Neural cell (in vitro differentiated cells): ENCODE data around the gene DLG2. TPM values are rescaled to one million over a fixed set of nuclear protein-coding genes. Genes with fewer than 3 reads are reported as not detected.

Source experiments
- H2AFZ ChIP-seq: fragments of 200-600, 300-800 bp; sonication (generic), shearing (Covaris generic); 2 replicates; pipeline ENCODE4 v1.6.0; 2014; ENCODE audit warnings: low read depth, mild to moderate bottlenecking, antibody characterized with exemption, low read length, moderate library complexity
- H3F3A ChIP-seq: fragments of 200-600 bp; shearing (Covaris generic); 2 replicates; pipeline ENCODE4 v1.6.1; 2016; ENCODE audit warnings: mild to moderate bottlenecking, moderate library complexity, mixed read lengths, antibody characterized with exemption, low read length; ENCODE audit not compliant: insufficient read depth, poor library complexity, severe bottlenecking
- H3K27ac ChIP-seq: fragments of 200-600, 300-800 bp; sonication (generic), shearing (Covaris generic); 2 replicates; pipeline ENCODE4 v1.5.1; 2014; ENCODE audit warnings: mild to moderate bottlenecking, low read length, moderate library complexity
- H3K27me3 ChIP-seq: fragments of 300-800, 200-600 bp; sonication (generic), shearing (Covaris generic); 2 replicates; pipeline ENCODE4 v1.6.0; 2014; ENCODE audit warnings: mild to moderate bottlenecking, low read depth, low read length, moderate library complexity; ENCODE audit not compliant: insufficient read depth
- H3K36me3 ChIP-seq: fragments of 300-800, 200-600 bp; sonication (generic), shearing (Covaris generic); 2 replicates; pipeline ENCODE4 v1.5.1; 2014; ENCODE audit warnings: mild to moderate bottlenecking, antibody characterized with exemption, low read length, moderate library complexity; ENCODE audit not compliant: insufficient read depth
- H3K4me2 ChIP-seq: fragments of 300-800, 200-600 bp; sonication (generic), shearing (Covaris generic); 2 replicates; pipeline ENCODE4 v1.6.0; 2014; ENCODE audit warnings: mild to moderate bottlenecking, low read length
- H3K4me3 ChIP-seq: fragments of 300-800, 200-600 bp; sonication (generic), shearing (Covaris generic); 2 replicates; pipeline ENCODE4 v1.5.1; 2014; ENCODE audit warnings: mild to moderate bottlenecking, low read length, moderate library complexity
- H3K79me2 ChIP-seq: fragments of 200-600 bp; shearing (Covaris generic); replicated peaks from 2 replicates; pipeline ENCODE4 v1.6.0; 2014; ENCODE audit warnings: mild to moderate bottlenecking, low read length, moderate library complexity; ENCODE audit not compliant: insufficient read depth
- H3K9ac ChIP-seq: fragments of 300-800, 200-600 bp; sonication (generic), shearing (Covaris generic); 2 replicates; pipeline ENCODE4 v1.6.1; 2016; ENCODE audit warnings: mild to moderate bottlenecking, low read length, mixed read lengths
- H3K9me2 ChIP-seq: fragments of 200-600 bp; shearing (Covaris generic); 2 replicates; pipeline ENCODE4 v1.6.1; 2016; ENCODE audit warnings: mild to moderate bottlenecking, low read length, mixed read lengths; ENCODE audit not compliant: insufficient read depth
- H3K9me3 ChIP-seq: fragments of 200-600, 300-800 bp; sonication (generic), shearing (Covaris generic); 2 replicates; pipeline ENCODE4 v1.6.1; 2016; ENCODE audit warnings: mild to moderate bottlenecking, mixed run types, low read length, moderate library complexity, mixed read lengths
- H4K20me1 ChIP-seq: fragments of 200-600 bp; shearing (Covaris generic); 2 replicates; pipeline ENCODE4 v1.6.1; 2016; ENCODE audit warnings: mild to moderate bottlenecking, mixed run types; ENCODE audit not compliant: insufficient read depth
- EP300 ChIP-seq: fragments of 450-650 bp; conservative IDR thresholded peaks from 2 replicates; pipeline ENCODE4 v1.6.1; 2014; ENCODE audit warnings: antibody characterized with exemption, mild to moderate bottlenecking, moderate library complexity; ENCODE audit not compliant: poor library complexity, severe bottlenecking
- EZH2 ChIP-seq: fragments of 200-600, 300-800 bp; shearing (Covaris generic), sonication (generic); IDR thresholded peaks from 2 replicates; pipeline ENCODE4 v1.6.1; 2014; ENCODE audit warnings: antibody characterized with exemption, low read length, borderline replicate concordance, mild to moderate bottlenecking; ENCODE audit not compliant: insufficient read depth, poor library complexity, severe bottlenecking
- MXI1 ChIP-seq: fragments of 450-650 bp; conservative IDR thresholded peaks from 2 replicates; pipeline ENCODE4 v1.6.1; 2014; ENCODE audit warnings: antibody characterized with exemption, mild to moderate bottlenecking; ENCODE audit not compliant: poor library complexity, severe bottlenecking
- POLR2AphosphoS5 ChIP-seq: IDR thresholded peaks from 2 replicates; pipeline ENCODE4 v1.6.1; 2012
- RAD21 ChIP-seq: fragments of 450-650 bp; conservative IDR thresholded peaks from 2 replicates; pipeline ENCODE4 v1.6.1; 2014; ENCODE audit warnings: antibody characterized with exemption, mild to moderate bottlenecking, moderate library complexity
- SMC3 ChIP-seq: fragments of 450-650 bp; conservative IDR thresholded peaks from 2 replicates; pipeline ENCODE4 v1.6.1; 2014; ENCODE audit warnings: antibody characterized with exemption, mild to moderate bottlenecking, moderate library complexity; ENCODE audit not compliant: poor library complexity
- TAF1 ChIP-seq: IDR thresholded peaks from 2 replicates; pipeline ENCODE4 v1.6.1; 2012; ENCODE audit warnings: low read depth
- polyA plus RNA-seq: library from polyadenylated mRNA; depleted of rRNA; stranded (reverse); fragments of >200 nt; gene quantifications from 2 replicates; pipeline ENCODE4 v1.2.3, GENCODE V29; 2014
- TF ChIP-seq, protein P1 (sequence below): IDR thresholded peaks from 2 replicates; pipeline ENCODE4 v1.6.1; 2012; ENCODE audit warnings: borderline replicate concordance
- TF ChIP-seq, protein P2 (sequence below): fragments of 450-650 bp; IDR thresholded peaks from 2 replicates; pipeline ENCODE4 v1.5.1; 2014; ENCODE audit warnings: antibody characterized with exemption, mild to moderate bottlenecking, moderate library complexity; ENCODE audit not compliant: poor library complexity, severe bottlenecking

The DLG2 gene
- polyA plus RNA-seq, 1 donor from 2014 or later, result 179 TPM

DNA sequence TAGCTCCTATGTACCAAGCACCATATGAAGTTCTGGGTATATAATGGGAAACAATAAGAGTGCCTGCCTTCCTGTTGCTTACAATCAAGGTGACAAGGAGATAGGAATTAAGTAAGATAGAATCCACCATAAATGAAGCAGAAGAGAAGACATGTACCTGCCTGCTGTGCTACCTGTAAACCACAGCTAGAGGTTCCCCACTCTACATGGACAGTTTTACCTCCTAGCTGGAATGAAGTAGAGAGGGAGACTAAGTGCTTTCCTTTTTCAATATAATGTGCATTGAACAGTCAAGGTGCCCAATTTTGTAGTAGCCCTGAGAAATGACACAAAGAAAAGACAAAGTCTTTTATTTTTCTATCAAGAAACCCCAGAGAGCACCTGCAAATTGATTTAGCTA lies 984.6 kb downstream of the DLG2 start:
- Histone ChIP-seq H3K36me3 (no peaks in the 10 kb centered on the region), H3K9me2 (no peaks in the 10 kb centered on the region), H2AFZ (no peak overlapping the region), H3K4me3 (no peak overlapping the region), H3K27me3 (no peaks in the 10 kb centered on the region), H3K4me2 (no peak overlapping the region), H3F3A (no peaks in the 10 kb centered on the region), H3K79me2 (no peaks in the 10 kb centered on the region), H3K27ac (no peak overlapping the region), H3K9ac (no peak overlapping the region), H3K9me3 (no peaks in the 10 kb centered on the region), H4K20me1 (no peaks in the 10 kb centered on the region)
- TF ChIP-seq, protein P1, sequence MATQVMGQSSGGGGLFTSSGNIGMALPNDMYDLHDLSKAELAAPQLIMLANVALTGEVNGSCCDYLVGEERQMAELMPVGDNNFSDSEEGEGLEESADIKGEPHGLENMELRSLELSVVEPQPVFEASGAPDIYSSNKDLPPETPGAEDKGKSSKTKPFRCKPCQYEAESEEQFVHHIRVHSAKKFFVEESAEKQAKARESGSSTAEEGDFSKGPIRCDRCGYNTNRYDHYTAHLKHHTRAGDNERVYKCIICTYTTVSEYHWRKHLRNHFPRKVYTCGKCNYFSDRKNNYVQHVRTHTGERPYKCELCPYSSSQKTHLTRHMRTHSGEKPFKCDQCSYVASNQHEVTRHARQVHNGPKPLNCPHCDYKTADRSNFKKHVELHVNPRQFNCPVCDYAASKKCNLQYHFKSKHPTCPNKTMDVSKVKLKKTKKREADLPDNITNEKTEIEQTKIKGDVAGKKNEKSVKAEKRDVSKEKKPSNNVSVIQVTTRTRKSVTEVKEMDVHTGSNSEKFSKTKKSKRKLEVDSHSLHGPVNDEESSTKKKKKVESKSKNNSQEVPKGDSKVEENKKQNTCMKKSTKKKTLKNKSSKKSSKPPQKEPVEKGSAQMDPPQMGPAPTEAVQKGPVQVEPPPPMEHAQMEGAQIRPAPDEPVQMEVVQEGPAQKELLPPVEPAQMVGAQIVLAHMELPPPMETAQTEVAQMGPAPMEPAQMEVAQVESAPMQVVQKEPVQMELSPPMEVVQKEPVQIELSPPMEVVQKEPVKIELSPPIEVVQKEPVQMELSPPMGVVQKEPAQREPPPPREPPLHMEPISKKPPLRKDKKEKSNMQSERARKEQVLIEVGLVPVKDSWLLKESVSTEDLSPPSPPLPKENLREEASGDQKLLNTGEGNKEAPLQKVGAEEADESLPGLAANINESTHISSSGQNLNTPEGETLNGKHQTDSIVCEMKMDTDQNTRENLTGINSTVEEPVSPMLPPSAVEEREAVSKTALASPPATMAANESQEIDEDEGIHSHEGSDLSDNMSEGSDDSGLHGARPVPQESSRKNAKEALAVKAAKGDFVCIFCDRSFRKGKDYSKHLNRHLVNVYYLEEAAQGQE, result no peak
- TF ChIP-seq, protein P2, sequence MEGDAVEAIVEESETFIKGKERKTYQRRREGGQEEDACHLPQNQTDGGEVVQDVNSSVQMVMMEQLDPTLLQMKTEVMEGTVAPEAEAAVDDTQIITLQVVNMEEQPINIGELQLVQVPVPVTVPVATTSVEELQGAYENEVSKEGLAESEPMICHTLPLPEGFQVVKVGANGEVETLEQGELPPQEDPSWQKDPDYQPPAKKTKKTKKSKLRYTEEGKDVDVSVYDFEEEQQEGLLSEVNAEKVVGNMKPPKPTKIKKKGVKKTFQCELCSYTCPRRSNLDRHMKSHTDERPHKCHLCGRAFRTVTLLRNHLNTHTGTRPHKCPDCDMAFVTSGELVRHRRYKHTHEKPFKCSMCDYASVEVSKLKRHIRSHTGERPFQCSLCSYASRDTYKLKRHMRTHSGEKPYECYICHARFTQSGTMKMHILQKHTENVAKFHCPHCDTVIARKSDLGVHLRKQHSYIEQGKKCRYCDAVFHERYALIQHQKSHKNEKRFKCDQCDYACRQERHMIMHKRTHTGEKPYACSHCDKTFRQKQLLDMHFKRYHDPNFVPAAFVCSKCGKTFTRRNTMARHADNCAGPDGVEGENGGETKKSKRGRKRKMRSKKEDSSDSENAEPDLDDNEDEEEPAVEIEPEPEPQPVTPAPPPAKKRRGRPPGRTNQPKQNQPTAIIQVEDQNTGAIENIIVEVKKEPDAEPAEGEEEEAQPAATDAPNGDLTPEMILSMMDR, result no peak
- TF ChIP-seq SMC3 (no peak), EZH2 (no peak), TAF1 (no peak), RAD21 (no peak), MXI1 (no peak), POLR2AphosphoS5 (no peak)

GRCh38 chr11:84634309-84634708 lies 992.8 kb downstream of the DLG2 start:
- Histone ChIP-seq H3K4me3 (no peak overlapping the region), H3K27ac (no peak overlapping the region), H3K27me3 (no peaks in the 10 kb centered on the region), H2AFZ (no peak overlapping the region), H3K9me3 (no peaks in the 10 kb centered on the region), H3F3A (no peaks in the 10 kb centered on the region), H3K4me2 (no peak overlapping the region), H3K9ac (no peak overlapping the region), H4K20me1 (no peaks in the 10 kb centered on the region), H3K9me2 (no peaks in the 10 kb centered on the region), H3K36me3 (no peaks in the 10 kb centered on the region), H3K79me2 (no peaks in the 10 kb centered on the region)
- TF ChIP-seq, protein P2, result no peak
- TF ChIP-seq EZH2 (no peak), POLR2AphosphoS5 (no peak), SMC3 (no peak), MXI1 (no peak), TAF1 (no peak), RAD21 (no peak), EP300 (no peak)
- TF ChIP-seq, protein P1, result no peak
